SH-SY5Y (cell line): ENCODE data around the gene ARAP2.

Experiments
- GATA2 ChIP-seq: IDR thresholded peaks from 2 replicates; pipeline ENCODE4 v1.6.1; 2011; ENCODE audit warnings: mild to moderate bottlenecking, low read depth, low read length
- GATA3 ChIP-seq: IDR thresholded peaks from 2 replicates; pipeline ENCODE4 v1.6.1; 2011; ENCODE audit warnings: low read depth, mild to moderate bottlenecking, low read length, moderate library complexity

GRCh38 chr4:36241771-36242170, 2.5 kb downstream of the ARAP2 start:
- no peak for TF ChIP-seq GATA3
- TF ChIP-seq GATA2: no peak
